Left renal pelvis (tissue), 4 donors: ENCODE results near the gene B3GNT4. TPM values are rescaled to one million over a fixed set of nuclear protein-coding genes. Genes with fewer than 3 reads are reported as not detected.
"Not testable (repeated sequence)": the region's sequence is repeated elsewhere in the genome, so short reads cannot be mapped to it uniquely, and the experiment has no call there.

Source experiments
- DNase-seq, 4 donors: peaks; one replicate each; pipeline ENCODE4 v3.0.0-alpha.2; 2013; ENCODE audit warnings: low read depth in 4 of 4, low spot score in 3 of 4
- polyA plus RNA-seq, 4 donors: library from polyadenylated mRNA; unstranded; fragments of 120-200 nt; gene quantifications; one replicate each; pipeline ENCODE4 v1.2.1, GENCODE V29; 2013; ENCODE audit not compliant: insufficient read length in 4 of 4

The B3GNT4 gene
- polyA plus RNA-seq, 4 donors, result 0.85 to 6.2 (median 1.9) TPM

- no peak for DNase-seq
These were observed 17.9 kb upstream of the B3GNT4 start for GRCh38 chr12:122185494-122186082.

- DNase-seq, result no peak
These were observed 16.0 kb upstream of the B3GNT4 start for GRCh38 chr12:122187466-122187865.

- DNase-seq, result no peak
These were observed 13.7 kb upstream of the B3GNT4 start for GRCh38 chr12:122189626-122190475.

- no peak for DNase-seq
These were observed 12.5 kb upstream of the B3GNT4 start for GRCh38 chr12:122190842-122191668.

- no peak for DNase-seq
These were observed 11.1 kb upstream of the B3GNT4 start for GRCh38 chr12:122192441-122192840.

GRCh38 chr12:122194804-122195203 lies 8.7 kb upstream of the B3GNT4 start:
- DNase-seq, result no peak

GRCh38 chr12:122195405-122195804 lies 8.1 kb upstream of the B3GNT4 start:
- DNase-seq, result no peak

- DNase-seq, result no peak
These were observed 5.9 kb upstream of the B3GNT4 start for GRCh38 chr12:122197612-122197966.

GRCh38 chr12:122199484-122200355 lies 3.8 kb upstream of the B3GNT4 start:
- no peak for DNase-seq

GRCh38 chr12:122200541-122201175 lies 2.9 kb upstream of the B3GNT4 start:
- DNase-seq, result no peak

- DNase-seq, result no peak
These were observed 2.1 kb upstream of the B3GNT4 start for GRCh38 chr12:122201381-122201780.

- DNase-seq, result no peak
These were observed 1.5 kb upstream of the B3GNT4 start for GRCh38 chr12:122202017-122202416.

- DNase-seq, result not testable (repeated sequence)
These were observed 698 bp upstream of the B3GNT4 start for GRCh38 chr12:122202811-122203210.

- no peak for DNase-seq
These were observed 901 bp downstream of the B3GNT4 start for GRCh38 chr12:122204167-122205052.

- no peak for DNase-seq
These were observed 1.8 kb downstream of the B3GNT4 start for GRCh38 chr12:122205053-122205925.

GRCh38 chr12:122206111-122206881 lies 2.8 kb downstream of the B3GNT4 start:
- DNase-seq, result no peak

GRCh38 chr12:122206976-122207375 lies 3.5 kb downstream of the B3GNT4 start:
- DNase-seq, result no peak
